HEK293 (cell line): Measurements from ENCODE around the gene ANK2.

Experiments
- CTCF ChIA-PET: fragments of 350-600 bp; formaldehyde crosslinking; extraction: SDS; loops from one replicate; lab custom pipeline; 2021; ENCODE audit warnings: antibody characterized with exemption; lab: Yijun Ruan, JAX
- POLR2A ChIA-PET: fragments of 300-600 bp; formaldehyde crosslinking; extraction: SDS; loops from one replicate; lab custom pipeline; 2020; ENCODE audit warnings: antibody characterized with exemption, inconsistent platforms; lab: Yijun Ruan, JAX
- H3K27ac ChIP-seq: fragments of 200-500 bp; sonication (Bioruptor generic); 2 replicates; pipeline ENCODE4 v1.5.1; 2014; ENCODE audit warnings: low read depth, low read length, control low read depth, inconsistent platforms; ENCODE audit errors: extremely low read depth
- H3K36me3 ChIP-seq, 2 experiments: fragments of 200-500 bp in 1 of 2; sonication (Bioruptor generic) in 1 of 2; 1 replicate in 1 of 2; 2 replicates in 1 of 2; pipeline ENCODE4 v1.5.1; 2014 to 2017; ENCODE audit warnings: inconsistent platforms in 2 of 2, low read length in 2 of 2; ENCODE audit not compliant: control insufficient read depth in 2 of 2, insufficient read depth in 1 of 2
- H3K4me1 ChIP-seq: fragments of 200-500 bp; sonication (Bioruptor generic); 2 replicates; pipeline ENCODE4 v1.5.1; 2014; ENCODE audit warnings: mild to moderate bottlenecking, low read length, inconsistent platforms; ENCODE audit not compliant: control insufficient read depth, insufficient read depth
- H3K4me3 ChIP-seq: 2 replicates; pipeline ENCODE4 v1.5.1; 2011; ENCODE audit warnings: low read depth, mild to moderate bottlenecking, control low read depth, low read length, moderate library complexity
- H3K9me3 ChIP-seq: fragments of 200-500 bp; sonication (Bioruptor generic); 2 replicates; pipeline ENCODE4 v1.5.1; 2014; ENCODE audit warnings: low read depth, low read length, inconsistent platforms; ENCODE audit not compliant: control insufficient read depth, insufficient read depth
- SALL2 ChIP-seq: fragments of 450-650 bp; formaldehyde crosslinking; IDR thresholded peaks from 2 replicates; pipeline ENCODE4 v1.5.0; 2017; ENCODE audit warnings: missing biosample characterization, mild to moderate bottlenecking, missing genetic modification characterization, borderline replicate concordance
- SCRT2 ChIP-seq: fragments of 450-650 bp; formaldehyde crosslinking; IDR thresholded peaks from 2 replicates; pipeline ENCODE4 v1.5.1; 2016; ENCODE audit warnings: missing biosample characterization, missing genetic modification characterization
- ZNF138 ChIP-seq: fragments of 450-650 bp; formaldehyde crosslinking; IDR thresholded peaks from 2 replicates; pipeline ENCODE4 v1.5.1; 2016; ENCODE audit warnings: missing biosample characterization, missing genetic modification characterization, borderline replicate concordance
- ZNF16 ChIP-seq: fragments of 450-650 bp; formaldehyde crosslinking; IDR thresholded peaks from 2 replicates; pipeline ENCODE4 v1.5.1; 2016; ENCODE audit warnings: low read depth, missing biosample characterization, missing genetic modification characterization
- ZNF324 ChIP-seq: fragments of 450-650 bp; formaldehyde crosslinking; IDR thresholded peaks from 2 replicates; pipeline ENCODE4 v1.5.1; 2016; ENCODE audit warnings: missing biosample characterization, missing genetic modification characterization
- ZNF37A ChIP-seq: fragments of 450-650 bp; IDR thresholded peaks from 2 replicates; pipeline ENCODE4 v1.5.1; 2018; ENCODE audit warnings: missing biosample characterization, missing genetic modification characterization
- ZNF544 ChIP-seq: fragments of 450-650 bp; formaldehyde crosslinking; IDR thresholded peaks from 2 replicates; pipeline ENCODE4 v1.5.0; 2017; ENCODE audit warnings: missing biosample characterization, missing genetic modification characterization
- ZNF555 ChIP-seq: fragments of 450-650 bp; formaldehyde crosslinking; conservative IDR thresholded peaks from 2 replicates; pipeline ENCODE4 v1.5.1; 2017; ENCODE audit warnings: missing biosample characterization, mild to moderate bottlenecking, missing genetic modification characterization, inconsistent platforms
- ZNF624 ChIP-seq: fragments of 450-650 bp; formaldehyde crosslinking; IDR thresholded peaks from 2 replicates; pipeline ENCODE4 v1.5.1; 2017; ENCODE audit warnings: missing biosample characterization, missing genetic modification characterization
- ZNF707 ChIP-seq: fragments of 450-650 bp; formaldehyde crosslinking; IDR thresholded peaks from 2 replicates; pipeline ENCODE4 v1.5.1; 2016; ENCODE audit warnings: missing biosample characterization, missing genetic modification characterization
- ZNF791 ChIP-seq: fragments of 450-650 bp; formaldehyde crosslinking; IDR thresholded peaks from 2 replicates; pipeline ENCODE4 v1.5.1; 2016; ENCODE audit warnings: missing biosample characterization, missing genetic modification characterization
- TF ChIP-seq, protein P1 (sequence below): fragments of 450-650 bp; formaldehyde crosslinking; IDR thresholded peaks from 2 replicates; pipeline ENCODE4 v1.5.1; 2016; ENCODE audit warnings: missing biosample characterization, missing genetic modification characterization
- TF ChIP-seq, protein P2 (sequence below): fragments of 450-650 bp; formaldehyde crosslinking; IDR thresholded peaks from 2 replicates; pipeline ENCODE4 v1.5.1; 2016; ENCODE audit warnings: missing biosample characterization, missing genetic modification characterization
- TF ChIP-seq, protein P3 (sequence below): fragments of 450-650 bp; formaldehyde crosslinking; IDR thresholded peaks from 2 replicates; pipeline ENCODE4 v1.5.1; 2016; ENCODE audit warnings: missing biosample characterization, missing genetic modification characterization, borderline replicate concordance
- TF ChIP-seq, protein P4 (sequence below): fragments of 450-650 bp; IDR thresholded peaks from 2 replicates; pipeline ENCODE4 v1.5.1; 2018; ENCODE audit warnings: missing biosample characterization, missing genetic modification characterization
- TF ChIP-seq, protein P5 (sequence below): fragments of 450-650 bp; formaldehyde crosslinking; IDR thresholded peaks from 2 replicates; pipeline ENCODE4 v1.5.1; 2016; ENCODE audit warnings: missing biosample characterization, missing genetic modification characterization, low read depth

Gene ANK2

DNA sequence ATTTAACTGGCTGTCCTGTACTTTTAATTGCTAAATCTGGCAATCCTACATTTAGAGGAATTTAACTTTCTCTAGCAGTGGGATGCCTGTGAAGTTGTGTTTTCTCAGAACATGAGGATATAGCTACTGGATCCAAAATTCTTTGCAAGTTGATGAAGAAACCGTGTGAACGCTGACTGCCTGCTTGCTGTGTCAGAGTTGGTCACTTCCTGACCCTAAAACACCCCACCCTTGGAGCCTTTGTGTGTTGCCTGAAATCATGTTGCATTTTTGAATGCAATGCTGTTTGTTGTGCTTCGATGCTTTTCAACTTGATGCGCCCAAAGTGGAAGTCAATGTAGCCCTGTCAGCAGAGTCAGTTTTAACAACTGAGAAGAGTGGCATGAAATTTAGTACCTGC lies 211.2 kb downstream of the ANK2 start:
- Histone ChIP-seq H3K9me3 (no peaks in the 10 kb centered on the region), H3K36me3 (peaks cover 0 to 9% of the 10 kb centered on the region in 2 experiments; a peak in 1 of 3 replicates), H3K27ac (no peak overlapping the region), H3K4me1 (no peaks in the 10 kb centered on the region), H3K4me3 (no peak overlapping the region)
- ChIA-PET CTCF (interaction anchor here (0.6 kb wide), 1 partner anchor 105 kb away, joined by 3 read pairs; no protein-coding TSS in a partner anchor), POLR2A (no interaction called here)
- TF ChIP-seq, protein P1, sequence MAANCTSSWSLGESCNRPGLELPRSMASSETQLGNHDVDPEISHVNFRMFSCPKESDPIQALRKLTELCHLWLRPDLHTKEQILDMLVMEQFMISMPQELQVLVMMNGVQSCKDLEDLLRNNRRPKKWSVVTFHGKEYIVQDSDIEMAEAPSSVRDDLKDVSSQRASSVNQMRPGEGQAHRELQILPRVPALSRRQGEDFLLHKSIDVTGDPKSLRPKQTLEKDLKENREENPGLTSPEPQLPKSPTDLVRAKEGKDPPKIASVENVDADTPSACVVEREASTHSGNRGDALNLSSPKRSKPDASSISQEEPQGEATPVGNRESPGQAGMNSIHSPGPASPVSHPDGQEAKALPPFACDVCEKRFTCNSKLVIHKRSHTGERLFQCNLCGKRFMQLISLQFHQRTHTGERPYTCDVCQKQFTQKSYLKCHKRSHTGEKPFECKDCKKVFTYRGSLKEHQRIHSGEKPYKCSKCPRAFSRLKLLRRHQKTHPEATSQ (tag by site-specific recombination), result no peak
- TF ChIP-seq ZNF138 (no peak), ZNF16 (tag by site-specific recombination) (no peak), ZNF624 (tag by site-specific recombination) (no peak), SALL2 (tag by site-specific recombination) (no peak), ZNF707 (tag by site-specific recombination) (no peak), ZNF555 (tag by site-specific recombination) (no peak), ZNF544 (tag by site-specific recombination) (no peak)
- TF ChIP-seq, protein P2, sequence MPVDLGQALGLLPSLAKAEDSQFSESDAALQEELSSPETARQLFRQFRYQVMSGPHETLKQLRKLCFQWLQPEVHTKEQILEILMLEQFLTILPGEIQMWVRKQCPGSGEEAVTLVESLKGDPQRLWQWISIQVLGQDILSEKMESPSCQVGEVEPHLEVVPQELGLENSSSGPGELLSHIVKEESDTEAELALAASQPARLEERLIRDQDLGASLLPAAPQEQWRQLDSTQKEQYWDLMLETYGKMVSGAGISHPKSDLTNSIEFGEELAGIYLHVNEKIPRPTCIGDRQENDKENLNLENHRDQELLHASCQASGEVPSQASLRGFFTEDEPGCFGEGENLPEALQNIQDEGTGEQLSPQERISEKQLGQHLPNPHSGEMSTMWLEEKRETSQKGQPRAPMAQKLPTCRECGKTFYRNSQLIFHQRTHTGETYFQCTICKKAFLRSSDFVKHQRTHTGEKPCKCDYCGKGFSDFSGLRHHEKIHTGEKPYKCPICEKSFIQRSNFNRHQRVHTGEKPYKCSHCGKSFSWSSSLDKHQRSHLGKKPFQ, result no peak
- TF ChIP-seq, all 188 proteins: peak for 0

DNA sequence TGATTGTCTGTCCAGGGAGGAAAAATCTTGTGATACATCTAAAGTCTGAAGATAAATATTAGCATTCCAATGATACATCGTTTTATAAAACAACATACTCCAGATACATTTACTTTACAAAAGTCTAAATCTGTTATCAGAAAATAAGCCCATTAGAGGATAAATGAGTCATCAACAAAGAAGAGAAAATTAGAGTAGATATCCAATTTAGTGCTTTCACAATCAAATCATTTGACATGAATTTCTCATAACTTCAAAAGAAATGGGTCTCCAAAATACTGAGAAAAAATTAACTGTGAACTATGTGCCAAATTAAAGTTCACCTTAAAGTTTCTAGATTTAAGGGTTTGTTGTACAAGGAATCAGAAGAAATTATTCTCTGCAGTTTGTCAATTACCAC lies 213.8 kb downstream of the ANK2 start:
- no peaks in the 10 kb centered on the region for H3K4me1 ChIP-seq
- POLR2A ChIA-PET, result no interaction called here
- H3K27ac ChIP-seq, result no peak overlapping the region

DNA sequence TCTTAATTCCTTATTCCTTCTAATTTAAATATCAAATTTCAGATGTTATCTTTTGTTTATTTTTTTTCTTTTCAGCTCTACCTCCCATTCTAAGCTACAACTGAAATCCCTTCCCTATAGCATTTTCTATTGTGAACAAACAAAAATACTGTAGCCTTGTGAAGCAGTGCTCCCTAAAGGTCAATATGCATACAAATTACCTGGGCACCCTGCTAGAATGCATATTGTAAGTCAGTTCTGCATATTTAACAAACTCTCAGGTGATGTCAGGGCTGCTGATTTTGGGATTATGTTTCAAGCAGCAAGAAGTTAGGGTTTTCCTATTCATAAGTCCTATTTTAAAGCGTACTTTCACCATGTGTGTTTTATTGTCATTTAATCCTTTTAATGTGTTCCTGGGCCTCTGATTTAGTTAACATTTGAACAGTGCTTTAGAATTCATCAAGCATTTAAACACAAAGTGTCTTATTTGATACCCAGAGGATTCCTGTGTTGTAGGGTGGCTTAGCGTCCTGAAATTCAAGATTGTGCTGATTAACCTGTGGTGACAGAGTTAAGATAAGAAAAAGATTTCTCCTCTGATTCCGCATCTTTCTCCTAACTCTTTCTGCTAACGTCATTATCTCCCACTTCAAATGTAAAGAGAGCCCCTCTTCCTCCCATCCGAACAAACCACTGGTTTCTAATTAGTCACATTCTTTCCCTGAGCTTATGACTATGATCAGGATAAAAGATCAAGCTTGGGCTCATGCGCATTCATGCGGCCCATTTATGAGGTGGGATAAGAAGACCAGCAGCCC lies 221.3 kb downstream of the ANK2 start:
- Histone ChIP-seq H3K4me1 (no peaks in the 10 kb centered on the region), H3K9me3 (no peaks in the 10 kb centered on the region), H3K4me3 (no peak overlapping the region), H3K36me3 (peaks cover 0 to 2% of the 10 kb centered on the region in 2 experiments; a peak in 1 of 3 replicates), H3K27ac (no peak overlapping the region)
- ChIA-PET POLR2A (no interaction called here), CTCF (no interaction called here)
- TF ChIP-seq, protein P3, sequence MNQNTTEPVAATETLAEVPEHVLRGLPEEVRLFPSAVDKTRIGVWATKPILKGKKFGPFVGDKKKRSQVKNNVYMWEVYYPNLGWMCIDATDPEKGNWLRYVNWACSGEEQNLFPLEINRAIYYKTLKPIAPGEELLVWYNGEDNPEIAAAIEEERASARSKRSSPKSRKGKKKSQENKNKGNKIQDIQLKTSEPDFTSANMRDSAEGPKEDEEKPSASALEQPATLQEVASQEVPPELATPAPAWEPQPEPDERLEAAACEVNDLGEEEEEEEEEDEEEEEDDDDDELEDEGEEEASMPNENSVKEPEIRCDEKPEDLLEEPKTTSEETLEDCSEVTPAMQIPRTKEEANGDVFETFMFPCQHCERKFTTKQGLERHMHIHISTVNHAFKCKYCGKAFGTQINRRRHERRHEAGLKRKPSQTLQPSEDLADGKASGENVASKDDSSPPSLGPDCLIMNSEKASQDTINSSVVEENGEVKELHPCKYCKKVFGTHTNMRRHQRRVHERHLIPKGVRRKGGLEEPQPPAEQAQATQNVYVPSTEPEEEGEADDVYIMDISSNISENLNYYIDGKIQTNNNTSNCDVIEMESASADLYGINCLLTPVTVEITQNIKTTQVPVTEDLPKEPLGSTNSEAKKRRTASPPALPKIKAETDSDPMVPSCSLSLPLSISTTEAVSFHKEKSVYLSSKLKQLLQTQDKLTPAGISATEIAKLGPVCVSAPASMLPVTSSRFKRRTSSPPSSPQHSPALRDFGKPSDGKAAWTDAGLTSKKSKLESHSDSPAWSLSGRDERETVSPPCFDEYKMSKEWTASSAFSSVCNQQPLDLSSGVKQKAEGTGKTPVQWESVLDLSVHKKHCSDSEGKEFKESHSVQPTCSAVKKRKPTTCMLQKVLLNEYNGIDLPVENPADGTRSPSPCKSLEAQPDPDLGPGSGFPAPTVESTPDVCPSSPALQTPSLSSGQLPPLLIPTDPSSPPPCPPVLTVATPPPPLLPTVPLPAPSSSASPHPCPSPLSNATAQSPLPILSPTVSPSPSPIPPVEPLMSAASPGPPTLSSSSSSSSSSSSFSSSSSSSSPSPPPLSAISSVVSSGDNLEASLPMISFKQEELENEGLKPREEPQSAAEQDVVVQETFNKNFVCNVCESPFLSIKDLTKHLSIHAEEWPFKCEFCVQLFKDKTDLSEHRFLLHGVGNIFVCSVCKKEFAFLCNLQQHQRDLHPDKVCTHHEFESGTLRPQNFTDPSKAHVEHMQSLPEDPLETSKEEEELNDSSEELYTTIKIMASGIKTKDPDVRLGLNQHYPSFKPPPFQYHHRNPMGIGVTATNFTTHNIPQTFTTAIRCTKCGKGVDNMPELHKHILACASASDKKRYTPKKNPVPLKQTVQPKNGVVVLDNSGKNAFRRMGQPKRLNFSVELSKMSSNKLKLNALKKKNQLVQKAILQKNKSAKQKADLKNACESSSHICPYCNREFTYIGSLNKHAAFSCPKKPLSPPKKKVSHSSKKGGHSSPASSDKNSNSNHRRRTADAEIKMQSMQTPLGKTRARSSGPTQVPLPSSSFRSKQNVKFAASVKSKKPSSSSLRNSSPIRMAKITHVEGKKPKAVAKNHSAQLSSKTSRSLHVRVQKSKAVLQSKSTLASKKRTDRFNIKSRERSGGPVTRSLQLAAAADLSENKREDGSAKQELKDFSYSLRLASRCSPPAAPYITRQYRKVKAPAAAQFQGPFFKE (tag by site-specific recombination), result no peak
- TF ChIP-seq, protein P4, sequence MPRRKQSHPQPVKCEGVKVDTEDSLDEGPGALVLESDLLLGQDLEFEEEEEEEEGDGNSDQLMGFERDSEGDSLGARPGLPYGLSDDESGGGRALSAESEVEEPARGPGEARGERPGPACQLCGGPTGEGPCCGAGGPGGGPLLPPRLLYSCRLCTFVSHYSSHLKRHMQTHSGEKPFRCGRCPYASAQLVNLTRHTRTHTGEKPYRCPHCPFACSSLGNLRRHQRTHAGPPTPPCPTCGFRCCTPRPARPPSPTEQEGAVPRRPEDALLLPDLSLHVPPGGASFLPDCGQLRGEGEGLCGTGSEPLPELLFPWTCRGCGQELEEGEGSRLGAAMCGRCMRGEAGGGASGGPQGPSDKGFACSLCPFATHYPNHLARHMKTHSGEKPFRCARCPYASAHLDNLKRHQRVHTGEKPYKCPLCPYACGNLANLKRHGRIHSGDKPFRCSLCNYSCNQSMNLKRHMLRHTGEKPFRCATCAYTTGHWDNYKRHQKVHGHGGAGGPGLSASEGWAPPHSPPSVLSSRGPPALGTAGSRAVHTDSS (tag by site-specific recombination), result no peak
- no peak for TF ChIP-seq ZNF791
- TF ChIP-seq ZNF324 (tag by site-specific recombination), result no peak

More for the DNA sequence above, 213.8 kb downstream of the ANK2 start:
- Histone ChIP-seq H3K4me3 (no peak overlapping the region), H3K9me3 (no peaks in the 10 kb centered on the region), H3K36me3 (peaks cover 0 to under 1% of the 10 kb centered on the region in 2 experiments; a peak in 1 of 3 replicates)
- no peak for TF ChIP-seq ZNF37A (tag by site-specific recombination)
- TF ChIP-seq, protein P5, sequence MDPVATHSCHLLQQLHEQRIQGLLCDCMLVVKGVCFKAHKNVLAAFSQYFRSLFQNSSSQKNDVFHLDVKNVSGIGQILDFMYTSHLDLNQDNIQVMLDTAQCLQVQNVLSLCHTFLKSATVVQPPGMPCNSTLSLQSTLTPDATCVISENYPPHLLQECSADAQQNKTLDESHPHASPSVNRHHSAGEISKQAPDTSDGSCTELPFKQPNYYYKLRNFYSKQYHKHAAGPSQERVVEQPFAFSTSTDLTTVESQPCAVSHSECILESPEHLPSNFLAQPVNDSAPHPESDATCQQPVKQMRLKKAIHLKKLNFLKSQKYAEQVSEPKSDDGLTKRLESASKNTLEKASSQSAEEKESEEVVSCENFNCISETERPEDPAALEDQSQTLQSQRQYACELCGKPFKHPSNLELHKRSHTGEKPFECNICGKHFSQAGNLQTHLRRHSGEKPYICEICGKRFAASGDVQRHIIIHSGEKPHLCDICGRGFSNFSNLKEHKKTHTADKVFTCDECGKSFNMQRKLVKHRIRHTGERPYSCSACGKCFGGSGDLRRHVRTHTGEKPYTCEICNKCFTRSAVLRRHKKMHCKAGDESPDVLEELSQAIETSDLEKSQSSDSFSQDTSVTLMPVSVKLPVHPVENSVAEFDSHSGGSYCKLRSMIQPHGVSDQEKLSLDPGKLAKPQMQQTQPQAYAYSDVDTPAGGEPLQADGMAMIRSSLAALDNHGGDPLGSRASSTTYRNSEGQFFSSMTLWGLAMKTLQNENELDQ (tag by site-specific recombination), result no peak
- no peak for TF ChIP-seq SCRT2
- CTCF ChIA-PET, result no interaction called here
